ENCODE data around the gene ACTG1. TPM values are rescaled to one million over a fixed set of nuclear protein-coding genes. Genes with fewer than 3 reads are reported as not detected.

Gene ACTG1
- polyA plus RNA-seq, 1 donor from 2014 or later = 1,302 TPM

- H3K4me1 Mint-ChIP-seq = peaks cover 0 to 5% (median 3%) of the 10 kb centered on the region in 3 donors
- no peak overlapping the region for H3K27ac Mint-ChIP-seq
- H3K4me3 Mint-ChIP-seq = no peak overlapping the region
- no peaks in the 10 kb centered on the region for H3K9me3 Mint-ChIP-seq
- no peaks in the 10 kb centered on the region for H3K36me3 Mint-ChIP-seq
- no peaks in the 10 kb centered on the region for H3K27me3 Mint-ChIP-seq
These were observed 16.2 kb upstream of the ACTG1 start for GRCh38 chr17:81528651-81529436.

GRCh38 chr17:81528384-81528650 is 15.7 kb upstream of the ACTG1 start:
- H3K9me3 Mint-ChIP-seq = no peaks in the 10 kb centered on the region
- peaks cover 0 to 3% (median under 1%) of the 10 kb centered on the region in 3 donors for H3K4me1 Mint-ChIP-seq
- H3K36me3 Mint-ChIP-seq = no peaks in the 10 kb centered on the region
- no peak overlapping the region for H3K27ac Mint-ChIP-seq
- no peaks in the 10 kb centered on the region for H3K27me3 Mint-ChIP-seq
- H3K4me3 Mint-ChIP-seq = no peak overlapping the region

GRCh38 chr17:81527591-81528383 is 15.2 kb upstream of the ACTG1 start, which contains the start of gene FSCN2:
TSS of gene FSCN2 (plus strand) at chr17:81528377. CDS start at chr17:81528532, 155 bp downstream.
- no peaks in the 10 kb centered on the region for H3K27me3 Mint-ChIP-seq
- H3K9me3 Mint-ChIP-seq = no peaks in the 10 kb centered on the region
- no peak within 1 kb of the TSS for H3K27ac Mint-ChIP-seq
- no peaks in the 10 kb centered on the region for H3K4me1 Mint-ChIP-seq
- H3K4me3 Mint-ChIP-seq = no peak within 1 kb of the TSS
- H3K36me3 Mint-ChIP-seq = no peaks in the 10 kb centered on the region

DNA sequence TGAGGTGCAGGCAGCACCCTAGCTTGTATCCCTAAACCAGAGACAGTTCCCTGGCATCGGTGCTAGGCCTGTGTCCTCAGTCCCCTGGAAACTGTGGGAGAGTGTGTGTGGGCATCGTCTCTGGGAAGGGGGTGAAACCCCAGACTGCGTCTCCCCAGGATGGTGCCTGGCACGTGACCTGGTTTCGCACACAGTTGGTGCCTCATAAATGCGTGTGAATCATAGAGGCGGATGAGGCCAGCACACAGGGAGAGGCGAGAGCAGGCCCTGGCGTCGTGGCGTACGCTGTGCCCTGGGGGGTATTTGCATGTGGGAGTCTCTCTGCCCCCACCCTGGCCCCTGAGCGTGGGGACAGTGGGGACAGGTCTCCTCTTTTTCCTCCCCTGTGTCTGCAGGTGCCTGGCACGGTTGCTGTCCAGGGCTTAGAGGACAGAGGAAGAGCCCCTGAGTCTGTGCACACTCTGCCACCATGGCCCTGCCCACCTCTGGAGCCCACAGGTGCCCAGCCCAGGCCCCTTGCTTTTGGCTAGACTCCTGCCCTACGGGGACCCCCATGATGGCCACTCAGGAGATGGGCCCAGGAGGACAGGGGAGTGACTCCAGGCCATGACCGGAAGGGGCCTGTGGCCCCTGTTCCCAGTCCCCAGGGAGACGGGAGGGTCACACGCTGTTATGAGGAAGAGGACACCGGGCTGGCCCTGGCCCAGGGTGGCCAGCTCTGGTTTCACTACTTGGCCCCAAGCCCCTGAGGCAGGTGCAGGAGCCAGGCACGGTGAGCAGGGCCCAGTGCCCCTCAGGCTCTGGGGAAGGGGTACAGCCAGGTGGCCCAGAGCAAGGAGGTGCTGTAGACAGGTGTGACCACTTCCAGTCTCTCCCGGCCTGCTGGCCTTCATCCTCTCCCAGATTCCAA is 14.3 kb upstream of the ACTG1 start:
- Mint-ChIP-seq H3K4me3 (no peak overlapping the region), H3K9me3 (no peaks in the 10 kb centered on the region), H3K27ac (peak overlapping the region in 1 of 3 donors; percentile 35), H3K27me3 (no peaks in the 10 kb centered on the region), H3K4me1 (no peaks in the 10 kb centered on the region), H3K36me3 (no peaks in the 10 kb centered on the region)

DNA sequence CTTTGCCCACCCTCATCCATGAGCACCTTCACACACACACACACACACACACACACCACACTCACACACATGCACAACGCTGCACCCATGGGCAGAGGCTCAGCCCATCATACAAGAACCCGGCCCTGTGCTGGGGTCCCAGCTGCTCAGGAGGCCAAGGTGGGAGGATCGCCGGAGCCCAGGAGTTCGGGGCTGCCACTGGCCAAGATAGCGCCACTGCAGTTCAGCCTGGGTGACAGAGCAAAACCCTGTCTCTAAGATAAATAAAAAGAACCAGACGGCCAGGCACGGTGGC is 12.2 kb upstream of the ACTG1 start:
- peaks cover 4 to 7% (median 6%) of the 10 kb centered on the region in 3 donors for H3K4me1 Mint-ChIP-seq
- peak overlapping the region in 1 of 3 donors; percentile 47 for H3K27ac Mint-ChIP-seq
- no peaks in the 10 kb centered on the region for H3K27me3 Mint-ChIP-seq
- no peaks in the 10 kb centered on the region for H3K36me3 Mint-ChIP-seq
- H3K4me3 Mint-ChIP-seq = peak overlapping the region in 1 of 4 donors; percentile 48
- no peaks in the 10 kb centered on the region for H3K9me3 Mint-ChIP-seq

DNA sequence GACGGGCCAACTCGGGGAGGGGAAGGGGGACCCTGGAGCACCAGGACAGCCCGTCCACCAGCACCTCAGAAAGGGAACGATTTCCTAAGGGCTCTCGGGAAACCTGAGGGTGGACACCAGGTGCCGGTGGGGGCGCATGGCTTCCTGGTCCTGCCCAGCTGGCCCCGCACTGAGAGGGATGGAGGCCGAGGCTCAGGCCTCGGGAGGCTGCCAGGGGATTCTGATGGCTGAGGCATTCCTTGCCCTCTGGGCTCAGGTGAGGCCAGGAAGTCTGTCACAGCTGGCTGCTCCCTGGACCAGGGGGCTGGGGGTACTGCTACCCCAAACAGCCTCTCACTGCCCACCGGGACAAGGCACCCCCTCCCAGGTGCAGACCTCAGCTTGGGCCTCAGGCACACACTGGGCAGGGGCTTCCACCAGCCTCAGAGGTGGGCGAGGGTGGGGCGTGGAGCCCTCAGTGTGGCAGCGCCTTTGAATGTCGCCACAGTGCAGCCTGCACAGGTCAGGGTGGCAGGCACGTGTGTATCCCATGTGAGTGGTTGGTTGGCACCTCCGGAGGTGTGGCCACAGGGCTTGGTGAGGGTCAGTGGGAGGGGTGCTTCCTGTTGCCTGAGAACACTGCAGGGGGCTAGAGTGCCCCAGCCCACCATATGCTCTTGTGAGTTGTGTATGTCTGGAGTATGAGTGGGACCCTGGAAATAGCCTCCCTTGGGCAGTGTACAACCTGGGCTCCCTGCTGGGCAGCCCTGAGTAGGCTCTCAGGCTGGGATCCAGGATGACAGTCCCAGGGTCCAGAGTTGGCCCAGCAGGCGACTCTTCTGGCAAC is 11.7 kb upstream of the ACTG1 start:
- peak overlapping the region in 1 of 3 donors; percentile 47 for H3K27ac Mint-ChIP-seq
- H3K36me3 Mint-ChIP-seq = no peaks in the 10 kb centered on the region
- peak overlapping the region in 1 of 4 donors; percentile 48 for H3K4me3 Mint-ChIP-seq
- no peaks in the 10 kb centered on the region for H3K27me3 Mint-ChIP-seq
- H3K4me1 Mint-ChIP-seq = peaks cover 4 to 7% (median 6%) of the 10 kb centered on the region in 3 donors
- no peaks in the 10 kb centered on the region for H3K9me3 Mint-ChIP-seq

DNA sequence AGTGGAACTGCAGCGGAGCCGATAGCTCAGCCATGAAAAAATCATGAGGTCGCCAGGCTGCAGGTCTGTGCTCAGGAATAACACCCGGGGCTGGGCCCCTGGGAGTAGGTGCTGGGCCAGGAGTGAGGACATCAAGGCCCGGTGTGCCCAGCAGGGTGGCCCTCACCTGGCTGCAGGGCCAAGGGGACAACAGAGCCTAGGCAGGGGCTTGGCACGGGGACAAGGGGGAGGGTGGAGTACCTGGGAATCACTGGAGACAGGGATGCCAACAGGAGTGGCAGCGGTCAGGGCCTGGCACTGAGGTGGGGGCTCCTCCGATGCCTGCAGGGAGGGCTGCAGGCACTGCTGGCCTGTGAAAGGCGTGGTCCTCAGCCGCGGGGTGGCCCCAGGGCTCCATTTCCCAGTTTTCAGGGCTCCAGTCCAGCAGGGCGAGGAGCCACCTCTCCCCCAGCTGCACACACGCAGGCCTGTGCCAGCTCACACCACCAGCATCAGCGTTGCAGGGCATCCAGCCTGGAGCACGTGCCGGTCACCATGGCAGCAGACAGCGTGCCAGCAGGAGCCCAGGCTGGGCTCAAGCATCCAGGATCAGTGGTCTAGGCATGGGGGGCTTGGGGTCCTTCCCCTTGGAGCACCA is 10.9 kb upstream of the ACTG1 start:
- Mint-ChIP-seq H3K36me3 (no peaks in the 10 kb centered on the region), H3K27me3 (no peaks in the 10 kb centered on the region), H3K4me1 (peaks cover 4 to 9% (median 6%) of the 10 kb centered on the region in 3 donors), H3K4me3 (peak overlapping the region in 1 of 4 donors; percentile 32), H3K9me3 (no peaks in the 10 kb centered on the region), H3K27ac (no peak overlapping the region)

DNA sequence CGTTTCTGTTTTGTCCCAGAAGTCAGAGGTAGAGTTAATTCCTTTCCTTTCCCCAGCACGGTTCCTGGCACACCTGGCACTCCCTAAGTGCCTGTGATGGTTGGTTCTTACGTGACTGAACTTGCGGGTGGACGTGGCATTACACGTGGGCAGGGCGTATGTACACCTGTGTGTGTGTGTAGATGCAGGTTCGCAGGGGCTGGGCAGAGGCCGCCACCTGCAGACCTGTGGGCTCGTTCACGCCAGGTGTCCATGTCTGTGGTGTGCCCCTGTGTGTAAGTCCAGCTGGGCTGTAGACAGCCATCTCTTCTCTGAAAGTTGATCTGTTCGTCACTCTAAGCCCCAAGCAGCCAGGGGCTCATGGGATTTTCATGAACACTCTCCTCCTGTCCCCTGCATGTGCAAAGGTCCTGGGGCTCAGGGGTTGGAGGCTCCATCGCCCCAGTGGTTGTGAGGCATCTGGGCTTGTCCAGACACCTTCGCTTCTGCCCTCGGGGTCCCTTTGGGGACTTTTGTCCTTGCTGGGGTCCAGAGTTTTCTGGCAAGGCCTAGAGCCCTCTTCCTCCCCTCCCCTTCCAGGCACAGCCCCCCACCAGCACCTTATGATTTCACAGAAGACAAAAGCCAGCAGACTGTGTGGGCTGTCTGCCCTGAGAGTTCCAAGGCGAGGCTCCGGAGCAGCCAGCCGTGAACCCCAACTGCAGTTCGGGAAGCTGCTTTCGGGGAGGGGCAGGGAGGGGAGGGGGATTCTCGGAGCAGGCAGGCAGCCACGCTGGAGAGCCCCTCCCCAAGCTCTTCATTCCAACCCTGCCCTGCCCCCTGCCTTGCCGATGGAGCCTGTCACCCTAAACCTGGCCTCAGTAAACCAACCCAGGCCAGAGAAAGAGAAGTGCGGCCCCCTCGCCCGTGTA is 10.1 kb upstream of the ACTG1 start:
- Mint-ChIP-seq H3K27me3 (no peaks in the 10 kb centered on the region), H3K4me3 (peak overlapping the region in 1 of 4 donors; percentile 32), H3K36me3 (no peaks in the 10 kb centered on the region), H3K4me1 (peaks cover 8 to 13% (median 12%) of the 10 kb centered on the region in 3 donors), H3K9me3 (no peaks in the 10 kb centered on the region), H3K27ac (peak overlapping the region in 1 of 3 donors; percentile 58)

- Mint-ChIP-seq H3K4me3 (peak overlapping the region; percentile 61 to 90 (median 83)), H3K9me3 (no peaks in the 10 kb centered on the region), H3K27me3 (no peaks in the 10 kb centered on the region), H3K27ac (peak overlapping the region; percentile 62 to 86 (median 71)), H3K4me1 (peaks cover 10 to 23% (median 17%) of the 10 kb centered on the region in 3 donors), H3K36me3 (no peaks in the 10 kb centered on the region)
These were observed 7.7 kb upstream of the ACTG1 start for GRCh38 chr17:81520021-81520901.

DNA sequence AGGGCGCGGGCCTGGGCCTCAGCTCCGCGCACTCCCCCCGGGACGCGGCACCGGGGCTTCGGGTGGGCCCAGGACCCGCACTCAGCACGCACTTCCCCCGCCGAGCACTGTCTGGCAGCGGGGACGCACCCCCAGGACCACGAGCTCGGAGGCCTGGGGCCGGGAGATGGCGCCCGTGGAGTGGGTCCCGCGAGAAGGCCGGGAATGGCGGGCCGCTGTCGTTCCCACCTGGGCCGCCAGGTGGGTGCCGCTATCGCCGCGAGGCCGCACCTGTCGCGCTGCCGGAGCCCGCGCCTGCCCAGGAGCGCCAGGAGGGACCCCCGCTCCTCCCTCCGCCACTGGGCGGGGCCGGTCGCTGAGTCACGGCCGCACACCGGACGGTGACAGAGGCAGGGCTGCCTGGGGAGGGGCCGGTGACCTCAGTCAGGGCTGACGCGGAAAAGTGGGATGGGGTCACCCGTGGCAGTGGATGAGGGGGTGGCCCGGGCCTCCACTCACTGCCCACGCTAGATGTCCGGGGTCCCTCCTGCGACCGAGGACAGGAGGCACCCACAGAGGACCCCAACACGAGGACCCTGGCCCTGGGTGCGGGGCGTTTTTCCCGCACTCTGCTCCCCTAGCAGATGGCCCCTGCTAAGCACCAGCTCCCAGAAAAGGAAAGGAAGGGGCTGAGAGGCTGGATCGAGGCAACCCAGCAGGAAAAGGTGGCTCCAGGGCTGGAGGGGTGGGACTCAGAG is 6.9 kb upstream of the ACTG1 start:
- Mint-ChIP-seq H3K27ac (peak overlapping the region; percentile 58 to 71 (median 62)), H3K4me1 (peaks cover 10 to 23% (median 17%) of the 10 kb centered on the region in 3 donors), H3K36me3 (no peaks in the 10 kb centered on the region), H3K4me3 (peak overlapping the region; percentile 63 to 89 (median 72)), H3K27me3 (no peaks in the 10 kb centered on the region), H3K9me3 (no peaks in the 10 kb centered on the region)

DNA sequence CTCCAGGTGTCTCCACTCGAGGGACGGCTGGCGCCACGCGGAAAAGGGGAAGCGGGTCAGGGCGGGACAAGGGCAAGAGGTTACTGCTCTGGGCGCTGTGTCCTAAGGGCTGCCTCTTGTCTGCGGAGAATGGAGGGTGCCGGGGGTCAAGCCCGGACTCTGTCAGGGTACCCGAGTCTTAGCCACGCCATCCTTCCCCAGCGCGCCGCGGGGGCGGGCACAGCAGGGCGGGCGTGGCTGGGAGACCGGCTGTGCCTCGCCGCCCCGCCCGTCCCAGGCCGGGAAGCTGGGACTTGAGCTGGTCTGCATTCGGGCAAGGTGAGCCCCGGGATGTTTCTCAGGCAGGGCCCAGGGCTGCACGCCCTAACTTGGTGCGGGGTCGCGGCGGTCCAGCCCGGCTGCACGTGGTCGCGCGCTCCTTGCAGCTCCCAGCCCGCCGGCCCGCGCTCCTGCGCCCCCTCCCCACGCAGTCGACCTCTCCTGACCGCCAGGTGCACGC is 6.2 kb upstream of the ACTG1 start:
- Mint-ChIP-seq H3K4me1 (peaks cover 10 to 23% (median 17%) of the 10 kb centered on the region in 3 donors), H3K4me3 (peak overlapping the region; percentile 88 to 96 (median 91)), H3K27ac (peak overlapping the region; percentile 94 to 97 (median 96)), H3K9me3 (no peaks in the 10 kb centered on the region), H3K36me3 (no peaks in the 10 kb centered on the region), H3K27me3 (no peaks in the 10 kb centered on the region)

Measured in IgD-negative memory B cell (primary cell).